Anterior cingulate cortex (tissue), 58 donors: ENCODE results near the gene ABCA4.

ENCODE experiments used
- DNase-seq, 58 donors: peaks; one replicate each; lab custom pipeline; 2025; lab: John Stamatoyannopoulos, UW

The ABCA4 gene

GRCh38 chr1:94105581-94105952 is 15.4 kb downstream of the ABCA4 start:
- no peak for DNase-seq

- no peak for DNase-seq
These were observed 16.0 kb downstream of the ABCA4 start for GRCh38 chr1:94104776-94105580.

DNA sequence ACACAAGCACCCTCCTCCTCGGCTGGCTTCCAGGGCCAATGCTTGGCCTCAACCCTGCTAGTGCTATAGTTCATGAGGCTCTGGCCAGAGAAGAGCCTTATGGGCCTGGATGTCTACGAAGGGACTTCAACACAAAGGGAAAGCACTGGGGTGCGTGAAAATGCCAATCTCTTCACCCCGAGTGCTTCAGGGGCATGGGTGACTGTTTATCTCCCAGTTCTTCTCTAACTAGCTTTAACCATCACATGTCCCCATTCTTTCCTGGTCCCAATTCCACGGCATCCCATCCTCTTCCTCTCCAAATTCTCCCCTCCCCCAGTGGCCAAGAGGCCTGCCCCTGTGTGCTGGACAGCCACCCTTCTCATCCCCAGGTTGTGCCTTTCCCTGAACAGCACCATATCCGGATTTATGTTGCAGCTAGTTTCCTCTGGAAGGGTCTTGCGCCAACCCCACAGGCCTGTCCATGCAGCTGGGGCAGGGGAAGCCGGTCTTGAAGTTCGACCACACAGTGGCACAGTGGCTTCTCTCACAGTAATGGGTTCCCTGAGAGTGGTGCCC is 16.7 kb downstream of the ABCA4 start:
- DNase-seq = no peak

- DNase-seq = no peak
These were observed 17.3 kb downstream of the ABCA4 start for GRCh38 chr1:94103608-94104007.

DNA sequence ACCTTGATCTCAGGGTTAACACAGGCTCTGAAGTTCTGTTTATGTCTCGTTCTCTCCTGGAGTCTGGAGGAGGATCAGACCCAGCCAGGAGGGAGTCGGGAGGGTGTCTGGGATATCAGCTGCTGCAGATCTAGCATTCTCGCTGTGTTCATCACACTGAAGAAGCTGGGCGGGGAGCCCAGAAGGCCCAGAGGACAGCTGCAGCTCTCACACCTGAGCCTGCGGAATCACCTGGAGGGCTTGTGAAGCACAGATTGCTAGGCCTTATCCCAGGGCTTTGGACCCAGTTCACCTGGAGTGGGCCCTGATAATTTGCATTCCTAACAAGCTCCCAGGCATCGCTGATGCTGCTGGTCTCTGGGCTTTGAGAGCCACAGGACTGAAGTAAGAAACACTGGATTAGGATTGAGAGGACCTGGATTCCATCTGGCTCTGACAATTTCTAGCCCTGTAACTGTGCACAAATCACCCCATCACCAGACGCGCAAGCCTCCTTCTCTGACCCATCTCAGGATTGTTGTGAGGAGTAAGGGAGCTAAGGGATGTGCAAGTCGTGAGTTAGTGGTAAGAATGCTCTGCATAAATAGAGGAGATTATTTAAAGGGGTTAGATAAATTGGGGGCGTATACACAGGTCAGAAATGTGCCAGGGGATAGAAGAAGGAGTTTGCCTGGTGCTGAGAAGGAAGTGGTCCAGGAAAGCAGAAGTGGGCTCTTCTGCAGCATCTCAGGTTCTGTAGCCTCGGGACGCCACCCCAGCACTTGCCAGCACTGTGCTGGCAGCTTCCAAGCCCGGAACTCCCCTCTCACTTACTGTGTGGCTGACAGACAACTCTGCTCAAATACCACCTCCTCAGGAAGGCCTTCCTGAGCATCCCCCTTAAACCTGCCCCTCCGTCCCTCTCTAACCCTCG is 19.1 kb downstream of the ABCA4 start:
- peak in 1 of 58 donors; percentile 14 for DNase-seq

GRCh38 chr1:94100785-94101612 is 19.9 kb downstream of the ABCA4 start:
- DNase-seq = no peak

DNA sequence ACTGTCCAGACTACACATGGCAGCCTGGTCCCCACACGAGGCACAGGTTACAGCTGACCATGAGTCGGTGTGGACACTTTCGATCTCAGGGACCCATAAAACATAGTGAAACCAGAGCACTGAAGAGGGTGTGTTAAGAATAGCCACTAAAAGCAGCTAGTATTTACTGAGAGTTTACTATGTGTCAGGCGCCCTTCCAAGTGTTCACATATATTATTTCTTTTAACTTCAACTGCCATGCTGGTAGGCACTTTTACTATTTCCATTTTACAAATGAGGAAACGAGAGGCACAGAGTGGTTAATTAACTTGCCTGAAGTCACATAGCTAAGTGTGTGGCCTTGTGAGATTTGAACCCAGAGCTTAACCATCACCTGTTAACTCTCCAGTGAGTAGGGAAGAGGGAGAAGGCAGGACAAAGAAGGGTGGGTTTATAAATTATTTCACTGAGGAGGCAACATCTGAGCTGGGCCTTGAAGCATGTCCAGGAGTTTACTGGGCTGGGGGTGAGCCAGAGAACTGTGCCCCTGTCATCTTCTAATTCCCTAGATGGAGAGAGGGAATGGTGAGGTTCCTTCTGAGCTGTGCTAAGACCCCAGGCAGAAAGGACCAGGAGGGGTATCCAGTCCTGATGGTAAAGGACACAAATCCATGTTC is 20.7 kb downstream of the ABCA4 start:
- DNase-seq = no peak

- no peak for DNase-seq
These were observed 21.6 kb downstream of the ABCA4 start for GRCh38 chr1:94099303-94099702.

DNA sequence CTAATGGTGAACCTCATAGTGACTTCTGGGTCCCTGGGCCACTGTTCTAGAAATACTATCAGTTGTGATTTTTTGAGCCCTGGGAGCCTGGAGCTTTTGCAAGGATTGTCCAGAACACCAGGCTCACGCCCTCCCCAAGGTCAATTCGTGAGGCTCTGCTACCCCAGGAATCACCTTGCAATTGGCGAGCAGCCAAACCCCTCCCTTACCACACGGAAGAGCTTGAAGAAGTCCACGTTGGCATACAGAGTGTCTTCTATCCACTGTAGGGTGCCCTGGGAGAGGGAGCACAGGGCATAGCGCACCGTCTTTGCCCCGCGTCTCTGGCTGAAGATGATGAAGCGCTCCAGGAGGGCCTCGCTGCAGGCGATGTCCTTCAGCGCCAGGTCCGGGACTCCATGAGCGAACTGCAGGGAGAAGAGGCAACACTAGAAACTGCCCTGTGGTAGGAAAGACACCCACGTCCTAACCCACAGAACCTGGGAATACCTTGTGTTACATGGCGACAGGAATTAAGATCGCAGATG is 22.3 kb downstream of the ABCA4 start:
- no peak for DNase-seq

- no peak for DNase-seq
These were observed 24.0 kb downstream of the ABCA4 start for GRCh38 chr1:94096797-94097549.

GRCh38 chr1:94095744-94096469 is 25.0 kb downstream of the ABCA4 start:
- no peak for DNase-seq

DNA sequence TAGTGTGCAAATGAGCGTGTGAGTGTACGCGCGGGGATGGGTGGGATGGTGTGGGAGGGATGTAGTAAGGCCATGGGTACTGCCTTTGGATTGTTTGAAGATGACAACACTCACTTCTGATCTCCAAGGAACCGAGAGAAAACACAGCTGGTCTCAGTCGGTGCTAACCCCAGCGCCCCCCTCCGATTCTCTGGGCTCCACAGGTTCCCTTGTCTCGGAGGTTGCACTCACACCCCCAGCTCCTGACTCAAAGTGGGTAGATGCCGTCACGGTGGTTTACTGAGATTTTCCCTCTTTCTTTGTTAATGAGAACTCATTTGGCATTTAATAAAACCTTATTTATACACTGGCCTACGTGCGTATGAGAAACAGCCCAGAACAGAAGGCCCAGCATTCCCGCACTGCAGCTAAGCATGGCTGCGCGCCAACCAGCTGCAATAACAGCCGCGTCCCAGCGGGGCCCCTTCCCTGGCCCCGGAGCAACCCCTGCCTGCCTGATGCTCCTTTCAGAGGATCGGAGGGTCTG is 25.8 kb downstream of the ABCA4 start:
- peak in 37 of 58 donors; percentile 14 to 76 (median 33) for DNase-seq

- DNase-seq = peak in 51 of 58 donors; percentile 13 to 86 (median 45)
These were observed 26.4 kb downstream of the ABCA4 start for GRCh38 chr1:94094469-94095111.

- no peak for DNase-seq
These were observed 27.0 kb downstream of the ABCA4 start for GRCh38 chr1:94093996-94094395.

DNA sequence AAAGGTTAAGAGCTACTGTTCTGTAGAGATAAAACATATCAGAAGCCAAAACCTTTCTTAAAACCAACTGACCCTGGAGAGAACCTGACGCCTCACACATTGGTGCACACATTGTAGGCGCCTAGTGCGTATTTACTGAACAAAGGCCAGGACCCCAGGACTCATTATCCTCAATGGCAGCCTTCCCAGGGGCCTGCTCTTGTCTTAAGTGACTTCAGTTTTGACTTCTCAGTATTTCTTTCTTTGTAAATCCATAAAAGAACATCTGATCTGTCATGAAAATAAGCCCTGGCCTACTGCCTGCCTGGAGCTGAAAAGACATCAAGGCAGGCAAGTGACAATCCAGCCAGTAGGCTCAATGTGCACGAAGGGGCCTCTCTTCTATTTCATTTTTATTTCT is 27.6 kb downstream of the ABCA4 start:
- no peak for DNase-seq

- peak in 17 of 58 donors; percentile 8 to 51 (median 20) for DNase-seq
These were observed 28.7 kb downstream of the ABCA4 start for GRCh38 chr1:94092210-94092613.

DNA sequence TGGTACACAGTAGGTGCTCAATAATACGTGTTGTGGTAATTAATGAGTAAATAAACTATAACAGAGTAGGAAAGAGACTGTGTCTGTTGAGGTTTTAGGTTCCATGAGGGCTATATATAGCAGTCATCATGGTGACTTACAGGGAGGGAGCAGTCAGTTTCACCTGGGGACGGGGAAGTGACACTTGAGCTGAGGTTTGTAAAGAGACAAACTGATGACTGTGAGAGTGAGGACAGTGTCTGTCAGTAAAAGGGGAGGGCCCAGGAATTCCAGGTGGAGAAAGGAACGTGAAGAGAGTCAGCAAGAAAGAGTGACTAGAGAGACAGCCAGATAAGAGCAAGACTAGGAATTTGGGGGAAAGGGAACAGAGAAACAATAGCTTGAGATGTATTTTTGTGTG is 30.2 kb downstream of the ABCA4 start:
- no peak for DNase-seq
